Hematopoietic multipotent progenitor cell treated with erythropoietin and hydrocortisone succinate and interleukin-3 and kit ligand, for 8 days (in vitro differentiated cells): ENCODE results near the gene POLR3A.

Experiments used
- DNase-seq: peaks from one replicate; pipeline ENCODE4 v3.0.0-alpha.2; 2015

The POLR3A gene

DNA sequence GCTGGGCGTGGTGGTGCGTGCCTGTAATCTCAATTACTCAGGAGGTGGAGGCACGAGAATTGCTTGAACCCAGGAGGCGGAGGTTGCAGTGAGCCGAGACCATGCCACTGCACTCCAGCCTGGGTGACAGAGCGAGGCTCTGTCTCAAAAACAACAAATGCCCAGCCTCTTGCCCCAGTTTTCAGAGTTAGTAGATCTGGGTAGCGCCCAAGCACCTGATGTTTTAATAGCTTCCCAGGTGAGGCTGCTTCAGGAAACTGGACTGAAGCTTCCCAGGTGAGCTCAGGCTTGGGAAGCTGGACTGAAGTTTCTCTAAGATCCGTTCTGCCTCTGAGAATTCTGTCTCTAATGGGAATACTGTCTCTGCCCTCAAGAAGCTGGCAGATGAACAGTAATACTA lies 16.5 kb upstream of the POLR3A start:
- DNase-seq = no peak

DNA sequence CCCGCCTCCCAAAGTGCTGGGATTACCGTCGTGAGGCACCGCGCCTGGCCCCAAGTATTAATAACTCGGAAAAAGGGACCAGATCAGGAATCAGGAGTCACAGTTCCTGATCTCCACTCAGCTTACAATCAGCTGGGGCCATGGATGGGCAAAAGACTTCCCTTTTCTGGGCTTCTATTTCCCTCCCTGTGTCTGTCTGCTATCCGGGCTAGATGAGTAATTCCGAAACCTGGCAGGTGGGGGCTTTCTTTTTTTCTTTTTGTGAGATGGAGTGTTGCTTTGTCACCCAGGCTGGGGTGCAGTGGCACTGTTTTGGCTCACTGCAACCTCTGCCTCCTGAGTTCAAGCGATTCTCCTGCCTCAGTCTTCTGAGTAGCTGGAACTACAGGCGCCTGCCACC lies 15.9 kb upstream of the POLR3A start:
- no peak for DNase-seq

DNA sequence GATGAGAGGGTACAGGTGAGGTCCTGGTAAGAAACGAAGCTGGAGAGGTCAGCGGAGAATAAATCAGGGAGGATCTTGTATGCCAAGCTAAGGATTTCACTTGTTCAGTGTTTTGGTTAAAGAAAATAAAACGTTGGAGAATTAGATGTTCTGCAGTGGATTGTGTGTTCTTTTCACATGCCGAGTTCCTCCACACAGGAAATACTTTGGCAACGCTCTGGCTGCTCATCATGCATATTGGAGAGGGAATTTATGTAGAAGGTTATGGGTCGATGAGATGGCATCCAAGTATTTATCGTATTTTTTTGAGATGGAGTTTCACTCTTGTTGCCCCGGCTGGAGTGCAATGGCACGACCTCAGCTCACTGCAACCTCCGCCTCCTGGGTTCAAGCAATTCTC lies 15.4 kb upstream of the POLR3A start:
- no peak for DNase-seq

DNA sequence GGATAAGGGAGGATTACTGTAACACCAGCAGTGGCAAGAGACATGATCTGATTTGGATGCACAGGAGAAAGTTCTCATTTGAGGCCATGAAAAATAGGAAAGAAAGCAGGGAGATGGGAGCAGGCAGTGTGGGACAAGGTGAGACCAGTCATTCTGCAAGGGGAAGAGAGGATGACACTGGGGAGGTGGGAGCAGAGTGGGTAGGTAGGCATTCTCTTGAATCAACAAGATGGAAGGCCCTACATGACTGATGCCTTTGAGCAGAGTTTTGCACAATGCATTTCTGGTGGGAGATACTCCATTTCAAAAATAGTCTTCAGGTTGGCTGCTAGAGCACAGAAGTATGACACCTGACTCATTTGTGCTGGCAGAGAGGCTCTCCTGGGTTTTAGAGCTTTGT lies 14.9 kb upstream of the POLR3A start:
- DNase-seq = no peak

DNA sequence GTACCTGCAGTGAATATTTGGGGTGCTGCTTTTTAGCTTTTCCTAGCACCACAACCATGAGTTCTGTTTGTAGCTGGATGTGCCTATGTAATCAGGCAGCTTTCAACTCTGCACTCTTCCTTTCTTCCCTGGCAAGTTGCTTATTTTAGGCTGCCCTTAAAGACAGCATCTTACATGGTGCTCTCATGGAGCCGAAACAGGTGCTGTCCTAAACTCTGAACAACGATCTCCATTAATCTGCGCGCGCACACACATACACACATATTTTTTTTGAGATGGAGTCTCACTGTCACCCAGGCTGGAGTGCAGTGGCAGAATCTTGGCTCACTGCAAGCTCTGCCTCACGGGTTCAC lies 13.4 kb upstream of the POLR3A start:
- no peak for DNase-seq

DNA sequence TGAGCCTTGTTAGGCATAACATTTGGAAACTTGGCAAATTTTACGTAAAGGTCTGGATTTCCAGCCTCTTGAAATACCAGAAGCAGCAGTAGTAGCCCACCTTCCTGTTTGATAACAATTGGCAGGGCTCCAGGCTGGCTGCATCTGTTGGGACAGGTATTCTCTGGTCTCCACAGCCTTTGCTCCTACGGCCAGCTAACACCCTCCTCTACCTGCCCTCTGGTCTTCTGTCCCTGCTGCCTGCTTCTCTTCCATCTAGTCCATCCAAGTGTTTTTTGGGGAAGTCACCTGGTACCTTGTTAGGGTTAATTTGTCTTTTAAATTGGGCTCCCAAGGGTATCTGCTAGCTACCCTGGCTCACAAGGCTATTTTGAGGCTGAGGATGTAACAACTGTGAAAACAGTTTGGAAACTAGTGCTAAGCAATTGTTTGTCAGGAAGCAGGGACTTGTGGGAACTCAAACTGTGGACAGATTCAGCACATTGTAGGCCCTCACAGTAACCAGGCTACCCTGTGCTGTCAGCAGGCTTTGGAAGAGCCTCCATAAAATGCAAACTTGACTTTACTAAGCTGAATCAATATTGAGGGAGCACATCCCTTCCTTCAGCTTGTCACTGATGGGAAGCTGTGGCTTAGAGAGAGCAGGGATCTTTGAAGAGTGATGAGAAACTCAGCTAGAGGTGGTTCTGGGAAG lies 12.9 kb upstream of the POLR3A start:
- DNase-seq = no peak

DNA sequence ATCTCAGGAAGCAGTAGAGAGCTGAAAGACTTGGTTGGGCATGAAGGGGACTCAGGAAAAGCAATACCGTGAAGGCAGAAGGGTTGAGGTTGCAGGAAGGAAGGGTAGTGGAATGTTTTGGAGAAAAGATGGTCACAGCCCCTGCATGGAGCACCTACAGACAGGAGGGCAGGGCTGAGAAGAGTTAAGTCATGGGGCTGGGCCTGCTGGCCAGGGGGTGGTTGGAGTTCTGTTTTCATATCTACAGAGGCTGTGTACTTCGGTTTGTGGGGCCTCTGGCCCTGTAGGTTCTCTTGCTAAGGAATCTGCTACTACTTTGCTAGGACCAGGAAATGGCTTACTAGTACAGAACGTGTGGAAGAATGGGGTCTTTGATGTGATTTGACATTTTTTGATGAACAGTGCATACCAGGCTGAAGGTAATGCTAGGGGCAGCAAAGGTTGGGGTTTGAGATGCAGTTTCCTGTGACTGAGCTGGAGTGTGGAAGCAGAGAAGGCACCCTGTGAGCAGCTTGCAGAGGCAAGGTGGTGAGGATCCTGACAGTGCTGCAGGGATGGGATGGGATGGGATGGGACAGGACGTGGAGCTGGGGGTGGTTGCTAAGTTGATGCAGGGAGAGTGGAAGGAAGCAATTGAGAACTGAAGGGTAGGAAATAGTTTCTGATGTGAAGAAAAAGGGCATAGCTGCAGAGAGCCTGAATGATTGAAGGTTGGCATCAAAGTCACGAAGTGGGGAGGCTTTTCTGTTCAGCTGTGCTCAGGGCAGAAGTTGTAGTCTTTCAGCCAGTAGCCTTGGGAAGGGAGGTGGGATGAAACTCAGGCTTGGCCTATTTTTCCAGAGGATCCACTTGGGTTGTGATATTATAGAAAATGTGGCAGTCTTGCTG lies 12.1 kb upstream of the POLR3A start:
- DNase-seq = no peak

DNA sequence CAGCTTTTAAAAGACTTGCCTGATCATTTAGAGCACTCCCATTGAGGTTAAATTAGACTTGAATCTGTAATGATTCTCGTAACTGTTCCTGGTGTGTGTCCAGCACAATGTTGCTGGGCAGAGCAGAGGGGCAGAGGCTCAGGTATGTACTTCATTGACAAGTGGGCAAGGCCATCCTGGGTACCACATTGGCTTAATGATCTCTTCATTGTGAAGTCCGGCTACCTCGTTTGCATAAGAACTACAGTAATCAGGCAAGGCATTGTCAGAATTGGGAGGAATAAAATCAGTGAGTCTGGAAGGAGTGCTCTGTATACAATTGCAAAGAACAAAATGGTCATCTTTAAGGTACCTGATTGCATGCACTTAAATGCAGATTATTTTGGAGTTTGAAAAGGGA lies 10.4 kb upstream of the POLR3A start:
- no peak for DNase-seq

DNA sequence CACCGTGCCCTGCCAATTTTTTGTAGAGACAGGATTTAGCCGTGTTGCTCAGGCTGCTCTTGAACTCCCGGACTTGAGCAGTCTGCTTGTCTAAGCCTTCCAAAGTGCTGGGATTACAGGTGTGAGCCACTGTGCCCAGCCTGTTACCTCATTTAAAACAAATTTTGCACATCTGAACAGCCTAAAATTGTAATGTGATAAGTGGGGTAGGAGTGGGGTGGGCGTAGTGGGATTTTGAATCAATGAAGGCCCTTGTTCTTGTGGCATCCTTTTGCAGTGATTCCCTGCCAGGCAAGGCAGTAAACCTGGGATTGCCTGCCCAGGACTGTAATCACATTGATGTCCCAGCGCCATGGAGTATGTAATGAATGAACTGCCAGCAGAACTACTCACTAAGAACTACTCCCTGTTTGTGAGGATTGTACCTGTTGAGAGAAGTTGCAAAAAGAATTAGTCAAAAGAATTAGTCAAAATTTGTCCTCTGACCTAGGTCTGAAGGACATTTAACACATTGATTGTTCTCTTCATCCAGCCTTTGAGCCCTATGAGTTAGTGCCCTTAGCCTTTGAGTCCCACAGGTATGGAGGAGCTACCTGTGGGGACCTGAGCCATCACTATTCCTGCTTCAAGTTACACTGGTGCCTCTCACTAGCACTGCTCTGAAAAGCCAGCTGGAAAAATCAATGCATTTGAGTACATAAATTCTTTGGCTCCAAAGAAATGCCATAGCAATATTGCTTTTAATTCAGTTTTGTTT lies 9.7 kb upstream of the POLR3A start:
- no peak for DNase-seq

DNA sequence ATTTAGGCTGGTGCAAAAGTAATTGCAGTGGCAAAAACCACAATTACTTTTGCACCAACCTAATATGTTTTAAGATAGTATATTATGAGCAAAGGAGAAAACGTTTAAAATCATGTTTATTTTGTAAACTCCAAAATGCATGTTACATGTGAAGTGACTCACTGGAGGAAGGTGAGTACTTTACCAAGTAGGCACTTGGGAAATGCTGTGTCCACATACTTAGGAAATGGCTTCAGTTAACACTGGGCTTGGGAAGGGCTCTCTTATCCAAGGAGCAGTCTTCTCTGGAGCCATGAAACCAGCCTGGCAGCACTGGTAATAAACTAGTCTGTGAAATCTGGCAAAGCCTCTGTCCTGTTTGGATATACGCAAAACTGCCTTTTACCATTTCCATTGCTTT lies 8.8 kb upstream of the POLR3A start:
- DNase-seq = no peak

DNA sequence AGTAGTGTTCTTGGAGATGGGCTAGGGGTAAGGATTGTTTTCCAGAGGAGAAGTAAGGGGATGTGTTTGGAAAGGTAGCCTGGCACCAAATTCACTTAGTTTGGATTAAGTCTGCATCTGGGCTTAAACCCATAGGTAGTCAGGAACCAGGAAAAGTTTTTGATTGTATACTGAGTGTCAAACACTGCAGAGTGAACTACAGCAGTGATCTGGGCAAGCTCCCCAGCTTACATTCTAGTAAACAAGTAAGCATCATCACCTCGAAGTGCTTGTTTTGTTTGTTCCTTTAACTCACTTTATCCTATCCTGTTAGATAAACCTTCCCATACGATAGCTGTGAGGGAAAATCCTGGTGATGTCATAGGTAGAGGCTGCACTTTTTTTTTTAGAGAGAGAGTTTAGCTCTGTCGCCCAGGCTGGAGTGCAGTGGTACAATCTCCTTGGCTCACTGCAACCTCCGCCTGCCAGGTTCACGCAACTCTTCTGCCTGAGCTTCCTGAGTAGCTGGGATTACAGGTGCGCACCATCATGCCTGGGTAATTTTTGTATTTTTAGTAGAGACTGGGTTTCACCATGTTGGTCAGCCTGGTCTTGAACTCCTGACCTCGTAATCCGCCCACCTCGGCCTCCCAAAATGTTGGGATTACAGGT lies 6.7 kb upstream of the POLR3A start:
- no peak for DNase-seq

DNA sequence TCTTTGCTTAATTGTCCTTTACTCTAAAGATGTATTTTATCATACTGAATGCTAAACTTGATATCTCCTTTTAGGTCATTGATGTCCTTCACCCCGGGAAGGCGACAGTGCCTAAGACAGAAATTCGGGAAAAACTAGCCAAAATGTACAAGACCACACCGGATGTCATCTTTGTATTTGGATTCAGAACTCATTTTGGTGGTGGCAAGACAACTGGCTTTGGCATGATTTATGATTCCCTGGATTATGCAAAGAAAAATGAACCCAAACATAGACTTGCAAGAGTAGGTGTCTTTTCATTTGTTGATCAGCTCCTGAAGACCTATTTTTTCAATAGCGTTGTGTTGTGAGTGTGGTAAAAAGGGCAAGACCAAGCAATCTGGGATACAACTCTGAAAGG lies 6.1 kb upstream of the POLR3A start:
- no peak for DNase-seq

DNA sequence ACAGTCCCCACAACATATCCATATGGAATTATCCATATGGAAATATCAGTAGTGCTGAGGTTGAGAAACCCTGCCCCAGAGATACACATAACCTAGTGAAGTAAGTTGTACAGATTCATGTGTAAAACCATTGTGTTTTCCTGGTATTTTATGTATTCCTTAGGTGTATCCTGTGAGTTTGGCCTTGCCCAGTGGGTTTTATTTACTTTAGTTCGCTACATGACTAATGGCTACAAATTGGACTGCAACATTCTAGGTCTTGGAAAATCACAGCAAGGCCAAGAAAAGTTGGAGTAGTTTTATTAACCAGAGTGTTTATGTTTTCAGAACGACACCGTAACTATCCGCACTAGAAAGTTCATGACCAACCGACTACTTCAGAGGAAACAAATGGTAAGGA lies 5.7 kb upstream of the POLR3A start:
- DNase-seq = no peak

DNA sequence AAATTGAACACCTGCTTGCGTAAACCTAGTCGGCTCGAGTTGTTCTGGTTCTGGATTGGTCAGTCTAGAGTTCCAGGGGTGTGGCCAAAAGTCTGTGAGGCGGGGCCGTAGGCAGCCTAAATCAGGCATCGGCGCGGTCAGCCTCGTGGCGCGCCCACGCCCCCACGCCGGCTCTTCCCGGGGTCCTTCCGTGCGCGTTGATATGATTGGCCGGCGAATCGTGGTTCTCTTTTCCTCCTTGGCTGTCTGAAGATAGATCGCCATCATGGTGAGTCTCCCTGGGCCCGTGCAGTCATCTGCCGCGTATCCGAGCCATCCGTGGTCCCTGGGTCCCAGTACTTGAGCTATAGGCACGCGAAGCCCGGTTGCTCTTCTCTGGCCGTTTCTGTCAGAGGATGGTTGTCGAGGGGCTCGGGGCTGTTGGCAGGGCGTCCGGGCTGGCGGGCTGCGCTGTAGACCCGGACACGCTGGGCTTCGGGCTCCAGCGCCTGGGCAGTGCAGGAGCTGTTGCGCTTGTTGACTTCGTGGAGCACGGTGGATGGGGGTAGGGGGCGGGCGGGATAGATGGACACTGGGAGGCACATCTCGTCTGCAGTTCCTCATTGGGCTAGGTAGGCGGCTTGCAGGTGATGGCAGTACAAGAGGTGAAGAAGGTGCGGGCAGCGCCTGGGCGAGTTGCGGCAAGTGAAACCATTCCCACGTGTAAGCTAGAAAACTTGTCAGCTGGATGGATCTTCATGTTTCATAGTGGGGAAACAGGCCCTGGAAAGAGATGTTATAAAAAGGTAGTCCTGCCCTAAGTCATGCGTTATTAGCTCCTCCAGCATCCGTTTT lies 4.5 kb upstream of the POLR3A start, which contains the start of gene RPS24:
Gene RPS24 (plus strand): TSS at position 227 of the 834 bp plus-strand sequence. CDS start 39 bp downstream, at position 266.
- peak; percentile 97 for DNase-seq

DNA sequence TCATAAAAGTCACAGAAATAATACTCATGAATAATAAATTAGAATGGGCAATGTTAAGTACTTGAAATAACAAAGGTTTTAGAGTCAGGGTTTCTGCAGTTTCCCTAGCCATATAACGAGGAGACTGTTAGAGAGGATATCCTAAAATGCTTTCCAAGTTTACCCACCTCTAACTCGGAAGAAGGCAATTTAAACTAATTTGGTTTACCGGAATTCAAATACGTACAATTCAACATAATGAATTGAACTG lies 4.0 kb upstream of the POLR3A start:
- DNase-seq = no peak

DNA sequence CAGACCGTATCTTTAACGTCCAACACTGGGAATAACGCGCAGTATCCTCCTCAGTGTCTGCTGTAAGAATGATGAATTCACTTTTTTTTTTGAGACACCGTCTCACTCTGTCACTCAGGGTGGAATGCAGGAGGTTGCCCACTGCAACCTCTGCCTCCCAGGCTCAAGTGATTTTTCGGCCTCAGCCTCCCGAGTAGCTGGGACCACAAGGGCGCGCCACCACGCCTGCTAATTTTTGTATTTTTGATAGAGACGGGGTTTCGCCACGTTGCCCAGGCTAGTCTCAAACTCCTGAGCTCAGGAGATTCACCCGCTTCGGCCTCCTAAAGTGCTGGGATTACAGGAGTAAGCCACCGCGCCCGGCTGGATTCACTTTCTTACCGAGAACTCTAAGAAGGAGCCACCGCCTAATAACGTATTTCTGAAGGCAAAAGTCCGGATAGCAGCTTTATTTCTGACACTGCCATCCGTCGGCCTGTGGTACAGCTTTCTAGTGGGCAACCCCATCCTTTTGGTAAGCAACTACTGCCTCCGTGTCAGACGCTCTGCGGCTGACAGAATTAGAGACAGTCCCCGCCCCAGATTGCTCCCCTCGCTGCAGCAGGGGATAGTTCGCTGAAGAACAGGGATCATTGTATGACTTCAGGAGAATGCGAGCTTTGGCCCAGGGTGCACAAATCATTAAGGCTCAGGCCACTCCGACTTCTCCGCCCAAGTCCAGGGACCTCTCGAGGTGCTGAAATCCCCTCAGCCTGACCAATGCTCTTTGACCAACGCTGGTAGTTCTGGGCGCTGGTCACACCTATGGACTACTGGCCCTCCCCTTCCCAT lies 662 bp downstream of the POLR3A start:
- peak; percentile 19 for DNase-seq

DNA sequence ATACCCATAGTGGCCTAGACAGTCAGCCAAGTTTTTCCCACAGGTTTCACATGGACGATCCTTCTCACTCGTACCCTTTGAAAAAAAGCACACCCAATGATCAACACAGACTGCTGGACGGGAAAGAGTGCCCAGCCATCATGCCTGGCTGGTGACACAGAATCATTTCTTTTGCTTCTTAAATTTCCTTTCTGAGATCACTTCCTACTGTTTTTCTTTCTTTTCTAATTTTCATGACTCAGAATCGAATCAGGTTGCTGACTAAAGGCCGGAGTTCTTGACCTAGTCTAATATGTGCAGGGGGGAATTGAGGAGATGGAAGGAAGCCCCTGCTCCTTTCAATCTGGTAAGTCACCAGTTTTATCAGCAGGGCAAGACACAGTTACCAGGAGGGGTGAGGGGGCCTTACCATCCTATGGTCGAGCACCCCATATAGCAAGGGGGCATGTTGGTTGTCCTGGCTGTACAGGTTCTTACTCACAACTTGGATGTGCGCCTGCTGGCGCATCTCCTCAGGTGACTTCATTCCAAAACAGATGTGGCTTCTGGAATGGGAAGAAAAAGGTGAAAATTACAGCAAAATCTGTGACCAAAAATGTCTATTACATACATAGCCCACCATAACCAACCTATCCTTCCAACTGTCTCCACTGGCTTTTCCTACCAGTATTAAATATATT lies 3.5 kb downstream of the POLR3A start:
- no peak for DNase-seq

DNA sequence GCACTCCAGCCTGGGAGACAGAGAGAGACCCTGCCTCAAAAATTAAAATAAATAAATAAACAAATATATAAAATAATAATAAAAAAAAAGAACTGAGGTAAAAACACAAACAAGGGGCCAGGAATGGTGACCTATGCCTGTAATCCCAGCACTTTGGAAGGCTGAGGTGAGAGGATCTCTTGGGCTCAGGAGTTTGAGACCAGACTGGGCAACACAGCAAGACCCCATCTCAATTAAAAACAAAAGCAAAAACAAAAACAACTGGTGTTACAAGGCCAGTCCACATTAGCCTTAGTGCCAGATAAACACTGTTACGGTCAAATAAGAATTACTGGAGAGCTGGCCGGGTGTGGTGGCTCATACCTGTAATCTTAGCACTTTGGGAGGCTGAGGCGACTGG lies 5.6 kb downstream of the POLR3A start:
- DNase-seq = no peak

DNA sequence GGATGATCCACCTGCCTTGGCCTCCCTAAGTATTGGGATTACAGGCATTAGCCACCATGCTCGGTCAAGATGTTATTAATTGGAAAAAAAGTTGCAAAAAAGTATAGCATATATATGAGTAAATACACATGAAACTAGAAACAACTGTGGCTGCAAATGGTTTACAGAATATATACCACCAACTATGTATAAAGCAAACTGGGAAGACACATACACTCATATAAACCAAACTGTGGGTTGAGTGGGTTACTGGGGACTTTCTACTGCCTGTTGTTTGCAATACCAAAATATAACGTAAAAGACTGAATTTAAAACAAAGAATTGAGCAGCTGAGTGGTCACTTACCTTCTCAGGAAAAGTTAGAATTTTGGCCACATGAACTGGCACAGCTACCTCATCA lies 8.1 kb downstream of the POLR3A start:
- DNase-seq = no peak

DNA sequence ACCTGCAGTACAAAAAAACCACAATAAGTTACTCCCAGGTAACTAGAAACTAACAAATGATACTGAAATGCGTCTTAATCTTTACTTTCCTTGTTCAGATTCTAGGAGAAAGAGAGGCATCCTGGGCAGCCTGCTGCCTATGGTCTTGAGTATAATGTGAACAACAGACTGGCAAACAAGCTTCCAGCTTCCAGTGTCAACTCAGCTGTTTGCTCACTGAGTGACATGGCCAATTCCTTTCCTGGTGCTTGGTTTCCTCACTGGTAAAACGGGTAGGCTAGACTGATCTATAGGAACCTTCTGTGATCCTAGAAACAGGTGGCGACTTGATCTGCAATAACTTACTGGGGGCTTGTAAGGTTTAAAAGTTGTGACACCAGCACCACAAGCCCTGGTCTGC lies 10.1 kb downstream of the POLR3A start:
- DNase-seq = no peak

DNA sequence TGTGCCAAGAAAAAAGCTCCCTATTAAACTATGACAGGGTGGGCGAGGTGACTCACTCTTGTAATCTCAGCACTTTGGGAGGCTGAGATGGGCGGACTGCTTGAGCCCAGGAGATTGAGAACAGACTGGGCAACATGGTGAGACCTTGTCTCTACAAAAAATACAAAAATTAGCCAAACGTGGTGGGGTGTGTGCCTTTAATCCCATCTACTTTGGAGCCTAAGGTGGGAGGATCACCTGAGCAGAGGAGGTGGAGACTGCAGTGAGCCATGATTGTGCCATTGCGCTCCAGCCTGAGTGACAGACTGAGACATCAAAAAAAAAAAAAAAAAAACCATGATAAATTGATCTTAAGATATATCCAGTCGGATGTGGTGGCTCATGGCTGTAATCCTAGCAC lies 11.5 kb downstream of the POLR3A start:
- DNase-seq = no peak
